ENCODE data around the gene PRICKLE3.

Gene PRICKLE3

DNA sequence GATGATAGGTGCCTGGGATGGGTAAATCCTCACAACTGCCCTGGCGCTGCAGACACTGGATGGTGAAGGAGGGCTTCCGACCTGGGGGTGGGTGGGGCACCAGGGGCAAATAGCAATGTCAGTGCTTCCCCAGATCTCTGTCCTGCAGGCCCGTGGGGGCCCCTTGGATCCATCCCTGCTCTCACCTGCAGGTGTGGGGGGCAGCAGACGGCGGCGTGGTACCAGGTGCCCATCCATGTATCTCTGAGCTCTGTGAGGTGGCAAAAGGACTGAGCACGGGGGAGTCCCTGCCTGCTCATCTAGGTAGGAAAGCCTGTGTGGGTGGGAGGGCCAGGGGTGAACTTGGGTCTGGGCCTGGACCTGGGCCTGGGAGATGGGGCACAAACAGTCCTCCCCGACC is 20.4 kb upstream of the PRICKLE3 start:
- no peak for DNase-seq

DNA sequence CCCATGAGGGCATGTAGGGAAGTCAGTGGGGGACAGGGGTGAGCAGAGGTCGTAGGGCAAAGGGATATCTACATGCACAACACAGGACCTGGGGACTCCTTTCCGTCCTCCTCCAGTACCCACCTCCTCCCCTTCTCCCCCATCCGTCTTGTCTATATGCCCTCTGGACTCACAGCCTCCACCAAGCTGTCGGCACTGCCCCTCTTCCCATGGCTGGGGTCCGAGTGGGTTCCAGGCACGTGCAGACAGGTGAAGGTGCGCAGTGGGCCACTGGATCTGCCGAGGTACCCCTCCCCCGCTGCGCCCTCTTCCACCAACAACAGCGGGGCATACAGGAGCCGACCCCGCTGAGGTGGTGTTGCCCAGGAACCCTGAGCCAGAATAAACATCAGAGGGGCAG is 19.3 kb upstream of the PRICKLE3 start:
- DNase-seq: no peak

GRCh38 chrX:49204709-49205108 is 18.5 kb upstream of the PRICKLE3 start:
- DNase-seq: no peak

DNA sequence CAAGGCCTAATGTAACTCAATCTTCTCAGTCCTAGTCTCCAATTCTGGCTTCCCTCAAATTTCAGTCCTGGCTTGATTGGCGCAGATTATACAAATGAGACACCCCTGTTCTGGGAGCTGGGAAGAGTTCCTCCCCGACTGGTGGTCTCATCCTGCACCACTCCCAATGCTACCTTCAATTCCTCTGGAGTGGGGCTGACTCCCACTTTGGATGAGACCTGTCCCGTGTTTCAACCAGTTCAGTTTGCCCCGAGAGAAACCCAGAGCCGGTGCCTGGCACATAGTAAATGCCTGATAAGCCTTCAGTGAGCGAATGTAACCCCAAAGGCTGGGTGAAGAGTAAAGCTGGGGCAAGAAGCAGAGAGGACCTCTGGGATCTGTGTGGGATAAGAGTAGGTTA is 17.8 kb upstream of the PRICKLE3 start:
- DNase-seq: no peak

GRCh38 chrX:49203536-49203935 is 17.4 kb upstream of the PRICKLE3 start:
- DNase-seq: no peak

GRCh38 chrX:49202022-49202421 is 15.8 kb upstream of the PRICKLE3 start:
- no peak for DNase-seq

GRCh38 chrX:49199906-49200771 is 14.0 kb upstream of the PRICKLE3 start, which contains the start of gene SYP:
SYP (minus strand) TSS chrX:49200193; CDS start chrX:49200186, 7 bp downstream.
- DNase-seq: peak; percentile 66 to 89 (median 88)

GRCh38 chrX:49199315-49199595 is 13.1 kb upstream of the PRICKLE3 start:
- DNase-seq: no peak

- DNase-seq: no peak
These were observed 12.6 kb upstream of the PRICKLE3 start for GRCh38 chrX:49198540-49199314.

GRCh38 chrX:49197543-49198087 is 11.4 kb upstream of the PRICKLE3 start:
- no peak for DNase-seq

DNA sequence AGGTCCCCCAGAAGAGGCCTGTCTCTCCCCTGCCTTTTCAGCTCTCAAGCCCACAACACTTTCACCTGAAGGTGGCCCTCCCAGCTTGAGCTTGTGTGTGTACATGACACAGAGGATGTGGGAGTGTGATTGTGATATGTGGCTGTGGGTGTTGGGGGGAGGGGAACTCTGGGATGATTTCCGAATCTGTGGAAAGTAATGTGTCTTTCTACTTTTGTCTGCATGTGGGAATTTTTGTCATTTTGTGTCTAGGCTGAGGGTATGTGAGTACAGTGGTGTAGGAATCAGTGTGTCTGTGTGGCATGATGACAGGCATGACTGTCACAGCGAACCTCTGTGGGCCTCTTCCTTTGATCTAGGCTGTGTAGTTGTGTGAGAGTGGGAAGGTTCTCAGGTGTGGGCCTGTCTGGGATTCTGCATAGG is 7.4 kb upstream of the PRICKLE3 start:
- no peak for DNase-seq

DNA sequence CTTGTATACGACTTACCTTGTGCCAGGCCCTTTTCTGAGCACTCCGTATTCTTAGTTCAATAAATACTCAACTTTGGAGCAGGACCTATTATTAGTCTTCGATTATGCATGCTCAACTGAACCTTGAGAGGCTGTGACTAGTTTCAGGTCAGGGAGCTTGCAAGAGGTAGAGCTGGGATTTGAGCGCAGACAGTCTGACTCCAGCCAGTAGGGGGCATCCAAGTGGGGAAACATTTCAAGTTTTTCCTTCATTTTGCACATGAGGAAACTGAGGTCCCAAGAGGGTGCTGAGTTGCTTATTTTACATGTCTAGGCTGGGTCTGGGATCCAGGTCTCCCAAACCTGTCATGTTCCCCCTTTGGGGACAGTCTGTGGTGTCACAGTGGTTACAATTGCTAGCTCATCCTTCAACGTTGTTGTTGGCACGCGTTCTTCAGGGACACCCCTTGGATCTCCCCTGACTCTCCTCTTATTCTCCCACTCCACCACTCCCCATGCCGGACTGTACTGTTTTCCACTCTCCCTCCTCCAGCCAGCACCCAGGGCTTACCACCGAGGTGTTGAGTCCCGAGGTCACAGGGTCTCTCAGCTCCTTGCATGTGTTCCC is 6.7 kb upstream of the PRICKLE3 start:
- DNase-seq: peak in 2 of 3 experiments; percentile 16 to 30

- DNase-seq: peak in 1 of 3 experiments; percentile 80
These were observed 5.4 kb upstream of the PRICKLE3 start for GRCh38 chrX:49191574-49192011.

- DNase-seq: peak; percentile 85 to 99 (median 97)
These were observed 4.8 kb upstream of the PRICKLE3 start for GRCh38 chrX:49190821-49191573.

GRCh38 chrX:49189606-49190005 is 3.4 kb upstream of the PRICKLE3 start:
- DNase-seq: no peak

DNA sequence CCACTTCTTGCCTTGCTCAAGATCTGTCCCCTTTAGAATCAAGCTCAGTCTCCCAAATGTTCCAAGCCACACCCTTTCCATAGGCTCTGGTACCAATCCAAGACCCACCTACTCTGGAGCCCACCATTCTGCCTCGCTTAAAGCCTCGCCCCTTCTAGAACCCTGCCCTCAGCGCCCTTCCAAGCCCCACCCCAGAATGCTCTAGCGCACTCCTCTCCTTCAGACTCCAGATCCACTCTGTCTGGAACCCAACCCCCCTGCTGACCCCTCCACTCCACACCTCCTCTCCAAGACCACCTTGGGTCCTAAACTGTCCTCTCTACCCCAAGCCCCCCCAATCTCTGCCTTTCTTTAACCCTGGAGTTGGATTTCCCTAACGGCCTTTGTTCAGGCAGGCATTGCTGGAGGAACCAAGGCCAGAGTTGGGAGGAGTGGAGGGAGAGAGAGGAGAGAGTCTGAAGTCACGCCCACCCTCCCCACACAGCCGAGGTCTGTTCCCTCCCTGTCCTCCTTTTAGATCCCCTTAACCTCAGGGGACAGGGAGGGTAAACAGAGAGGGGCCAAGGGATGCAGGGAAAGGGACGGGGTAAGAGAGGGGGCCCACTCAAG is 2.4 kb upstream of the PRICKLE3 start:
- DNase-seq: no peak

- no peak for DNase-seq
These were observed 1.4 kb upstream of the PRICKLE3 start for GRCh38 chrX:49187526-49187925.

GRCh38 chrX:49187028-49187394 is 838 bp upstream of the PRICKLE3 start:
- DNase-seq: no peak

DNA sequence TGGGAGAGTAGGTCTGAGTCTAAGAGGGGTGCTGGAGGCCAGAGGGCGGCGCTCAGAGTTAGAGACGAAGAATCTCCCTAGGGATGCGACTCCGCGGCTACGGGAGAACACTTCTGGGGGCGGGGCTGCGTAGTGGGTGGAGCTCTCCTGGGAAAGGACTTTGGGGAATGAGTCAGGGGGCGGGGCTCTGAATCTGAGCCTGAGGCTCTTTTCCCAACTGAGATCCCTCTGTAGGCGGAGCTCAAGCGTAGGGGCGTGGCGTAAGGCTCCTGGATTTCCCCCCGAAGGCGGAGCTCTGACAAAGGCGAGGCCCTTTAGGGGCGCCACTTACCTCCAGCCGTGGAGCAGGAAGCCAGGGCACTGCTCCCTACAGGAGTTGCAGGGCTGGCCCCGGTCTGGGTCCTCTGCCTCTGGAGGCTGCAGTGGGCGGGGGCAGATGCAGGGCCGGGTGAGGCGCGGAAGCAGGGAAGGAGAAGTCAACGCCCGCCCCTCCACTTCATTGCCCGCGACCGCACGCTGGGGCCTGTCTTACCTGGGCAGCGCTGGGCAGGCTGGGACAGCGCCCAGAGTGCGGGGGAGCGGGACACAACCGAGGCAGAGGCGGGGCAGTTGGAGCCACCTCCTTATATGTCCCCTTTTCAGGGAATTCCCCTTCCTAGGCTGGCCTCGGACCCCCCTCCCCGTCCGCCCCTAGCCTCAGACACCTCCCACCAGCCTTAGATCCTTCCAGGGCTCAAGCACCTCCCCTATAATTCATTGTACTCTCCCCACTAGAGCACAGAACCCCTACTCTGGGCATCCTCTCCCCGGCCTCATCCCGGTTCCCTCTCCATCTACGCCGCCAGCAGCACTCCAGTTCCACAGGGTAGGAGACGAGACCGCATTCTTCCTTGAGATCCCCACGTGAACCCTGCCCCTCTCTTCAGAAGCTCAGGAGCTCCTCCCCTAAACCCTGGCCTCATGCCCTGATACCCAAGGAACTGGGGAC is 1.6 kb downstream of the PRICKLE3 start:
- DNase-seq: peak; percentile 81 to 96 (median 92)

DNA sequence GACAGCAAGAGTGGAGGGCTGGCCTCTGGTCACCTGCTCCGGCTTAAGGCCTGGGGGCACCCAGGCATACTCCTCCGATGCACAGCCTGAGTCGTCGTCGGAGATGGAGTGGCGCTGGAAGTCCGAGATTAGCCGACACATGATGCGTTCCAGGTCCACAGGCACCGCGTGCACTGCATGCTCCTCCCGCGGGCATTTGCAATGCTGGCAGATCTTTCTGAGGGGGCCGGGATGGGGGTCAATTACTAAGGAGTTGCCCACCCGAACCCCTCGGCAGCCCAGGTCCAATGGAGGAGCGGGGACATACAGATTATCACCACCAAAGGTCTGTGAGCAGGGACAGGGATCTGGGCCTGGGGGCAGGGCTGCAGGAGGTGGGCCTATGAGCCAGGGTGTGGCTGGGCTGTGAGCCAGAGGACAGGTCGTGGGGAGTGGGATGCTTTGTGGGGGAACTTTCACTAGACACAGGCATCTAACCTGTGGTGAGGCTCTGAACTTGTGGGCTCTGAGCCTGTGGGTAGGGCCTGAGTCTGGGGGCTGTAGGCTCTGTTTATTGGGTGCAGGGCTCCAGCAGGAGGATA is 2.4 kb downstream of the PRICKLE3 start:
- DNase-seq: no peak

GRCh38 chrX:49179358-49179757 is 6.8 kb downstream of the PRICKLE3 start:
- no peak for DNase-seq

Measured in NCI-H1417 (cell line).